ENCODE data around the gene MYRF.

- TF ChIP-seq CTCF (conservative IDR thresholded peaks at IDR 0.05), result no peak
- no peak for TF ChIP-seq ZFX (IDR thresholded peaks at IDR 0.05)
These were observed 1.7 kb upstream of the MYRF start for GRCh38 chr11:61750631-61751273.

Measured in C4-2B (cell line).